Jurkat, Clone E6-1 (cell line): Measurements from ENCODE around the gene ANAPC2.

Experiments
- DNase-seq: peaks from one replicate; pipeline ENCODE4 v3.0.0-alpha.2; 2011; ENCODE audit warnings: low read depth, low spot score
- H3K4me3 ChIP-seq: 2 replicates; pipeline ENCODE4 v1.5.1; 2011; ENCODE audit warnings: mild to moderate bottlenecking, low read length, control low read depth, moderate library complexity

The ANAPC2 gene

DNA sequence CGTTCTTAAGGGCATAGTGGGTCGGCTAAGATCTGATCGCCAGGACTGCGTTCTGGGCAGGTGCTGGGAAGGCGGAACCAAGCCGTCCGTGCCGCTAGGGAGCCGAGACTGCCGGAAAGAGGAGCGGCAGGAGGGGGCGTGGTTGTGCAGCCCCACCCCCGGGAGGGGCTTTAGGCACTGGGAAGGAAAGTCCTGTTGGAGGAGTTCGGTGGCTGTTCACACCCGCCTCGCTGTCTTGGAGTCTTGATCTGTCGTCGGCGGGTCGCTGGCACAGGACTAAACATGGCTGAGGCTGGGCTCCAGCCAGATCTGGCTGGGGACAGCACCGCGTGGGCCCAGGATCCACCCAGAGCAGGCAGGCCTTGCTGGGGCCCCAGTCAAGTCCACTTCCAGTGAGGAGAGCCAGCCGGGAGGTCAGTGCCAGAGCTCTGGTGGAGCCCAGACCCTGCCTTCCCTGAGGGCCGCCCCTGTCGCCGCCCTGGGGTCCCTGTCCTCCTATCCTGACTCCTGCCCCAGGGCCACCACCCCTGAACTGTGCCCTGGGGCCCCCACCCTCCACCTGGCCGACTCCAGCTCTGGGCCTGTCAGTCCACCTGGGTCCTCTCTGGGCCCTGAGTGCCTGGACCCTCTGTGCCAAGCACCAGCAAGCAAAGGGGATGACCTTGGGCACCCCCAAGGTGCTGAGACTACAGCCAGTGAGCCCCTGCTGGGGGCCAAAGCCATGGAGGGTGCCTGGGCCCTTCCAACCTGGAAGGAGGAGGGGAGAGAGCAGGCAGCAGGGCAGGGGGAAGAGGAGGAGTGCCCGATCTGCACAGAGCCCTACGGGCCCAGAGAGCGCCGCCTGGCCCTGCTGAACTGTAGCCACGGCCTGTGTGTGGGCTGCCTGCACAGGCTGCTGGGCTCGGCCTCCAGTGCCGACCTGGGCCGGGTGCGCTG lies 29.2 kb upstream of the ANAPC2 start:
- H3K4me3 ChIP-seq, result no peak overlapping the region

DNA sequence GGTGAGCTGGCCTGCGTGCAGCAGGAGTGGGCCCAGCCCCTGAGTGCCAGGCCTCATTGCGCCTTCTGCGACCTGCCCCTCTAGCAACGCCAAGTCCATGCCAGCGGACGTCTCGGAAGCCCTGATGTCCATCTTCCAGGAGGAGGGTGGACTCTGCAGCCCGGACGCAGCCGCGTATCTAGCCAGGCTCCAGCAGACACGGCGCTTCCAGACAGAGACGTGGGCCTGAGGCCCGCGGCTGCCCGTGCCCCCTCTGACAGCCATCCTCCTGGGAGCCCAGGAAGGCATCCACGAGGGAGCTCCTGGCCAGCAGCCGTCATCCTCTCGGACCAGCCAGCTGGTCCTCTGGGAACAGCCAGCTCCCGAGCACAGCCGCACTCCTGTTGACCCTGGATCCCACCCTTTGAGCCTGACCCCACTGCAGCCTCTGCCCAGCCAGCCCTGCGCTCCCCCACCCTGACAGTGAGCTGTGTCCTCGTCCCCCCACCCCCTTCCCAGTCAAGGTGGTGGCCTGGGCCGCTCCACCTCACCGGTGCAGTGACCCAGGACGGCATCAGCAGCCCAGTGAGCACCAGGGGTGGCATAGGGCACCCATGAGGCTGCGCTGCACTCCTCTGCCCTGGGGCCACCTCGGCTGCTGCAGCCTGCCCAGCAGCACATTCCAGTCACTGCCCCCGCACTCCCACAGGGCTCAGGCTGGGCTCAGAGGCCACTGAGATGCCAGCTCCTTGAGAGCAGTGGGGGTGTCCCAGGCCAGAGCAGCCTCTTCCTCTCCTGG lies 28.0 kb upstream of the ANAPC2 start:
- no peak for DNase-seq
- no peak overlapping the region for H3K4me3 ChIP-seq

More for the DNA sequence above, 29.2 kb upstream of the ANAPC2 start:
- no peak for DNase-seq

DNA sequence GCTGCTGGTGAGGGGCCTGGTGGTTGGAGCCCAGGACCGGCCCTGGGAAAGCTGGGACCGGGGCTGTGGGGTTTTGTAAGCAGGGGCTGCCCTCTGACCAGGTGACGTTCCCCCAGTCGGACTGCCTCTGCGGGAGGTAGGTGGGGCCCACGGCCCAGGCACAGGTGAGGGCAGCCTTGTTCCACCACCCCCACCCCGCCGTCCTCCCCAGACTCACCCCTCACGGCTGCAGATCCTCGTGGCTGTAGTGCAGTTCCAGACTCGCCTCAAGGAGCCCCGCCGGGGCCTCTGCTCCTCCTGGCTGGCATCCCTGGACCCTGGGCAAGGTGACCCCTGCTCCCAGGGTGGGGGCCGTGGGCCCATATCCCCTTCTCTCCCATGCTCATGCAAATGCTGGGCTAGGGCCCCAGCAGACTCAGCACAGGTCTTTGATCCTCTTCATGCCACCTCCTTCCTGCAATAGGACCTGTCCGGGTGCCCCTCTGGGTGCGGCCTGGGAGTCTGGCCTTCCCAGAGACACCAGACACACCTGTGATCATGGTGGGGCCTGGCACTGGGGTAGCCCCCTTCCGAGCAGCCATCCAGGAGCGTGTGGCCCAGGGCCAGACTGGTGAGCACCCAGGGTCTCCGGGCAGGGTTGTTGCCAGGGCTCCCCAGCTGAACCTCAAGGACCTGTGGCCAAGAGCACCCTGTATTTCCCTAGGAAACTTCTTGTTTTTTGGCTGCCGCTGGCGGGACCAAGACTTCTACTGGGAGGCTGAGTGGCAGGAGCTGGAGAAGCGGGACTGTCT lies 27.0 kb upstream of the ANAPC2 start:
- H3K4me3 ChIP-seq, result no peak overlapping the region
- DNase-seq, result no peak

DNA sequence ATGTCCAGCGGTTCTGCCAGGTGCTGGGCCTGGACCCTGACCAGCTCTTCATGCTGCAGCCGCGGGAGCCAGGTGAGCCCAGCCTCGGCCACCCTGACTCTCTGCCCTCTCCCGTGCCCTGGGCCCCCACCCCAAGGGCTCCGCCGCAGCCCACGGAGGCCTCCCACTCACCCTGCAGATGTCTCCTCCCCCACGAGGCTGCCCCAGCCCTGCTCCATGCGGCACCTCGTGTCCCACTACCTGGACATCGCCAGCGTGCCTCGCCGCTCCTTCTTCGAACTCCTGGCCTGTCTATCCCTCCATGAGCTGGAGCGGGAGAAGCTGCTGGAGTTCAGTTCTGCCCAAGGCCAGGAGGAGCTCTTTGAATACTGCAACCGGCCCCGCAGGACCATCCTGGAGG lies 26.3 kb upstream of the ANAPC2 start:
- DNase-seq, result no peak
- no peak overlapping the region for H3K4me3 ChIP-seq

GRCh38 chr9:137213160-137214060 lies 25.1 kb upstream of the ANAPC2 start:
- H3K4me3 ChIP-seq, result no peak overlapping the region
- no peak for DNase-seq

- DNase-seq, result no peak
- no peak overlapping the region for H3K4me3 ChIP-seq
These were observed 24.2 kb upstream of the ANAPC2 start for GRCh38 chr9:137212520-137212919.

DNA sequence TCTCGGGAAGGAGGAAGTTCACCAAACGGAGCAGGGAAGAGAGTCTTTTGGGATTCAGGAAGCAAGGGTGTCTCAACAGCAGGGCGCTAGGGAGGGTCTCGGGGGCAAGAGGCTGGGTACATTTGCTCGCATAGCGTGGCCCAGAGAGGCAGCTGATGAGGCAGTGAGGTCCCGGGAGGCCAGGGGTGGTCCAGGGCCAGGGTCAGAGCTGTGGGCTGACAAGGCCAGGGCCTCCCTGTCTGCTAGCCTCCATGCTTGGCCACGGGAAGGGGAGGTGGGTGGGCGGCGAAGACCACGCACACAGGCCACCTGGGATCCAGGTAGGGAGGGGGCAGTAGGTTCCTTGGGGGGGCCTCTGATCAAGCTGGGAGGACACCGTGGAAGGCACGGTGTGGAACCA lies 23.2 kb upstream of the ANAPC2 start:
- no peak for DNase-seq
- no peak overlapping the region for H3K4me3 ChIP-seq

GRCh38 chr9:137206602-137207001 lies 18.2 kb upstream of the ANAPC2 start:
- no peak for DNase-seq

DNA sequence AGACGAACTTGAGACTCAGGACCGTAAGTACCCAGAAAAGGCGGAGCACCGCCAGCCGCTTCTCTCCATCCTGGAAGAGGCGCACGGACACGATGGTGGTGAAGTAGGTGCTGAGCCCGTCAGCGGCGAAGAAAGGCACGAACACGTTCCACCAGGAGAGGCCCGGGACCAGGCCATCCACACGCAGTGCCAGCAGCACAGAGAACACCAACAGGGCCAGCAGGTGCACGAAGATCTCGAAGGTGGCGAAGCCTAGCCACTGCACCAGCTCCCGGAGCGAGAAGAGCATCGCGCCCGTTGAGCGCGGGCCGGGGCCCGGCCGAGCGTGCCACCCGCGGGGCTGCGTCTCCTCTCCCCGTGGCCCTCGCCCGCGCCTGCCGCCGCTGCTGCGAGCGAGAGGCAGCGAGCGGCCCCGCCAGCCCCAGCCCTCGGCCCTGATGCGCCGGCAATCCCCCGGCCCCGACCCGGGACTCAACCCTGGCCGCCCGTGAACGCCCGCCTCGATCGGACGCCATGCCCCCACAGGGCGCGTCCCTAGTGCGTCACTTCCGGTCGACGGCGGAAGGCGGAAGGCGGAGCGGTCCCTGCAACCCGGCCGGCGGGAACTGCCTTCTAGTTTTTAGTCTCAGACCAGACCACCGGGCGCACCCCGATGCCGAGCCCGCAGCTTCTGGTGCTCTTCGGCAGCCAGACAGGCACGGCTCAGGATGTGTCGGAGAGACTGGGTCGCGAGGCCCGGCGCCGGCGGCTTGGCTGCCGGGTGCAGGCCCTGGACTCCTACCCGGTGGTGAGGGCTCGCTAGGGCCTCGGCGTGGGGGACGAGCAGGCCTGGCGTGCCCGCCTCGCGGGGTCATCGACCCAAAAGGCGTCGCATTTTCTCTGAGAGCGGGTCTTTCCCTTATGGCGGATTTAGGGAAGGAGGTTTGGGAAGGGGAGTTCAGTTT lies 17.0 kb upstream of the ANAPC2 start, which contains the start of the genes NDOR1 and TMEM203:
Gene NDOR1, plus strand, starts transcription at position 575 of the 944 bp plus-strand sequence. Its CDS starts 78 bp downstream, at position 653.
Gene TMEM203, minus strand, starts transcription at position 523 of the 944 bp plus-strand sequence. Its CDS starts 234 bp downstream, at position 289.
- peak; percentile 70 for DNase-seq
- peak within 1 kb of the TSS; percentile 69 for H3K4me3 ChIP-seq

More at GRCh38 chr9:137206602-137207001, 18.2 kb upstream of the ANAPC2 start:
- H3K4me3 ChIP-seq, result peak overlapping the region; percentile 69

GRCh38 chr9:137204731-137205125 lies 16.4 kb upstream of the ANAPC2 start:
- no peak for DNase-seq
- peak overlapping the region; percentile 69 for H3K4me3 ChIP-seq

DNA sequence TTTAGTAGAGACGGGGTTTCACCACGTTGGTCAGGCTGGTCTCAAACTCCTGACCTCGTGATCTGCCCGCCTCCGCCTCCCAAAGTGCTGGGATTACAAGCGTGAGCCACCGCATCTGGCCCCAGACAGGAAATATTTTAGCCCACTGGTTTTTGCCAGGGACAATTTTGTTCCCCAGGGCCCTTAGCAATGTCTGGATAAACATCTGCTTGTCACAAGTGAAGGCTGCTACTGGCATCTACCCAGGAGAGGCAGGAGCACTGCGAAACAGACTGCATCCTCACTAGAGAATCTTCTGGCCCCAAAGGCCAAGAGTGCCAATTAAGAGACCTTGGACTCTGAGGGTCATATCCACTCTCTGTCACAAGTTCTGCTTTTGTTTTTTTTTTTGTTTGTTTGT lies 14.6 kb upstream of the ANAPC2 start:
- no peak for DNase-seq

GRCh38 chr9:137201205-137201868 lies 13.0 kb upstream of the ANAPC2 start:
- no peak for DNase-seq
- H3K4me3 ChIP-seq, result peak overlapping the region; percentile 78

More for the DNA sequence above, 14.6 kb upstream of the ANAPC2 start:
- H3K4me3 ChIP-seq, result no peak overlapping the region

DNA sequence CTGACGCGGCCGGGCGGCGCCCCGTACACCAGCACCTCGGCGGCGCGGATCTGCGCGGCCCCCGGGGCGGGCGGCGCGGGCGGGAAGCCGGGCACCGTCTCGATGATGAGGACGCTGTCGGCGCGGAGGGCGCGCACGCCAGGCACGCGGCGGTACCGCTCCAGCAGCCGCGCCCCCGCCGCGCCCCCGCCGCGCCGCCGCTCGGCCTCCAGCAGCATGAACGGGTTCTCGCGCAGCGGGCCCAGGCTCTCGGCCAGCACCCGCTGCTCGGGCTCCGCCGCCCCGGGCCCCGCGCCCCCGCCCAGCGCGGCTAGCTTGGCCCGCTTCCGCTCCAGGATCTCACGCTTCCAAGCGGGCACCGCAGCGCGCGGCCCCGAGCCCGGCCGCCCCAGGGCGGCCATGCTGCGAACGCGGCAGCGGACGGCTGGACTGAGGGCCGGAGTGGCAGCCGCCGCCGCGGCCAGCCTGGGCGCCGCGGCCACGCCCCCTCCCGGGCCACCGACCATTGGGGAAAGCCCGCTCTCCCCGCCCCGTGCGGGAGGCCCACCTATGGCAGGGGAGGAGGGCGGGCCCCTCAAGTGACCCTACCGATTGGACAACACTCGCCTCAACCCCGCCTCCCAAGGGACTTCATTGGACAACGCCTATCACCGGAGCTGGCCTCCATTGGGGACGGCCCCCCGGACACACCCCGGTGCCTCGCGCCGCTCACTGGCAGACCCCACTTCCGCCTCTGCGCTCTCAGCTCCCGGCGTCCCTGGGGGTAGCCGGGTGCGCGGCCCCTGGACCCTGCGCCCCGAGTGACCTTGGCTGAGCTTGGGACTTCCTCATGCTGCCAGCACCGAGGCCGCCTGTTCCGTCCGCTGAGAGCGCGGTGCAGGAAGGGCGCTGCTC lies 12.2 kb upstream of the ANAPC2 start, which contains the start of gene TPRN:
Gene TPRN, minus strand, starts transcription at position 431 of the 894 bp plus-strand sequence. Its CDS starts 30 bp downstream, at position 401.
- peak within 1 kb of the TSS; percentile 78 for H3K4me3 ChIP-seq
- DNase-seq, result peak; percentile 98

DNA sequence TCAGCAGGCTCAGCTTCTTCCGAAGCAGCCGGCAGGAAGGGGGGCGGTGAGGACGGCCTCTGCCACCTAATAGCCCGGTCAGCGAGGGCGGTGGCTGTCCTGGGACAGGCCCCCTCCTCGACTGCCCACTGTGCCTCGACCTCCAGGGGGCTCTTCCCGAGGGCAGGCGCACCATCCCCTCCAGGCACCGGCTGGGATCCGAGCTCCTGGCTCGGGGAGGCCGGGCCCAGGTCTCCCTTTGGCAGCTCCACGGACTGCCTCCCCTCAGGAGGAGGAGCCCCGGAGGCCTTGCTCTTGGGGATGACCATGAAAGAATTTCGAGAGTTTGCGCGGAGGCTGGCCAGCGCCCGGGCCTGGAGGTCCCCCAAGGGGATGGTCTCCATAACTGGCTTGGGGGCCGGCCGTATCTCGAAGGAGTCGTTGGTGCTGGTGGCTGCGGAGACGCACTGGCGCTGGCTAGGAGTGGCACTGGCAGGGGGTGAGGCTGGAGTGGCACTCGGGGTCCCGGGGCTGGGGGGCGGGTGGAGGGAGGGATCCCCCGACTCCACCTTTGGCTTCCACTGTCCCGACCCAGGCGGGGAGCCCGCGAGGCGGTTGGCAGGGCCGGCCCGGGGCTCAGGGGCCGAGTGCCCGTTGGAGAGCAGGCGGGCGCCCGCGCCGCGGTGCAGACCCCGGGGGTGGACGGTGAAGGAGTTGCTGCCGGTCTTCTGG lies 11.2 kb upstream of the ANAPC2 start:
- DNase-seq, result no peak
- no peak overlapping the region for H3K4me3 ChIP-seq

GRCh38 chr9:137198902-137199283 lies 10.5 kb upstream of the ANAPC2 start:
- no peak for DNase-seq
- no peak overlapping the region for H3K4me3 ChIP-seq
